Bronchial epithelial cell (primary cell): ENCODE results near the gene JPH2. TPM values are rescaled to one million over a fixed set of nuclear protein-coding genes. Genes with fewer than 3 reads are reported as not detected.

Experiments used
- DNase-seq: peaks from one replicate; pipeline ENCODE4 v3.0.0-alpha.2; 2010; ENCODE audit warnings: low read depth
- FAIRE-seq: peaks from 2 replicates; lab custom pipeline; 2011; peaks lifted over from hg19 to GRCh38; lab: Jason Lieb, UNC
- H3K27me3 ChIP-seq: 2 replicates; pipeline ENCODE4 v1.5.1; 2011; ENCODE audit warnings: low read length; ENCODE audit not compliant: control insufficient read depth, insufficient read depth
- H3K36me3 ChIP-seq: 2 replicates; pipeline ENCODE4 v1.5.1; 2011; ENCODE audit warnings: low read length; ENCODE audit not compliant: control insufficient read depth, insufficient read depth
- H3K4me3 ChIP-seq: 2 replicates; pipeline ENCODE4 v1.5.1; 2011; ENCODE audit warnings: mild to moderate bottlenecking, low read depth, low read length, control low read depth
- total RNA-seq: library from RNA; depleted of rRNA; stranded (reverse); fragments of >200 nt; gene quantifications from 2 replicates; pipeline ENCODE4 v1.2.1, GENCODE V29; 2014
- TF ChIP-seq, protein P1 (sequence below): IDR thresholded peaks from 2 replicates; pipeline ENCODE4 v1.5.1; 2011; ENCODE audit warnings: mild to moderate bottlenecking, moderate library complexity, low read length, control low read depth, inconsistent platforms; ENCODE audit not compliant: insufficient read depth, severe bottlenecking

JPH2 gene
- total RNA-seq, 1 donor from 2014 or later, result under 0.01 TPM

DNA sequence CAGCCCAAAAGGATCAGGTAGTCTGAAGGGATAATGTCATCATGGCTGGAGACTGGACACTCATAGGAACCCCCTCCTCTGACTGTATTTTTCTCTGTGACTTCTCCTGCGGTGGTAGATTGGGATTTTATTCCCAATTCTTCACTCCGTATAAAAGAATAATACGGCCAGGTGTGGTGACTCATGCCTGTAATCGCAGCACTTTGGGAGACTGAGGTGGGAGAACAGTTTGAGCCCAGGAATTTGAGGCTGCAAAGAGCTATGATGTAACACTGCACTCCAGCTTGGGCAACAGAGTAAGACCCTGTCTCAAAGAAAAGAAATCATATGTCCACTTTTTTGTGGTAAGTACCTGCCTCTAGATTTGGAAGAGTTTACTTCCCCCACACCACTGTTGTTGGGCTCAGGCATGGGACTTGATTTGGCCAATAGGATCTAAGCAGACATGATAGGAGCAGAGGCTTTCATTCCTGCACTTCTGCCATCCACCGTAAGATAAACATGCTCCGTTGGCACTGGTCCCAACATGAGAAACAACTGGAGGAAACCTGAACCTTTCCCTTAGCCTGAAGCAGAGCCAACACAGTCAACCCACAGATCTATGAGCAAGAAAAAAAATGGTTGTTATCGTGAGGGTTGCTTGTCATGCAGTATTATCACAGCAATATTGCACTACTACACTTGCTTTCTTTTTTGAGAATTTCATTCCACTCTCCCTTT, 82.0 kb downstream of the JPH2 start:
- peak; percentile 81 for DNase-seq
- Histone ChIP-seq H3K4me3 (no peak overlapping the region), H3K36me3 (no peaks in the 10 kb centered on the region), H3K27me3 (no peaks in the 10 kb centered on the region)
- TF ChIP-seq, protein P1, sequence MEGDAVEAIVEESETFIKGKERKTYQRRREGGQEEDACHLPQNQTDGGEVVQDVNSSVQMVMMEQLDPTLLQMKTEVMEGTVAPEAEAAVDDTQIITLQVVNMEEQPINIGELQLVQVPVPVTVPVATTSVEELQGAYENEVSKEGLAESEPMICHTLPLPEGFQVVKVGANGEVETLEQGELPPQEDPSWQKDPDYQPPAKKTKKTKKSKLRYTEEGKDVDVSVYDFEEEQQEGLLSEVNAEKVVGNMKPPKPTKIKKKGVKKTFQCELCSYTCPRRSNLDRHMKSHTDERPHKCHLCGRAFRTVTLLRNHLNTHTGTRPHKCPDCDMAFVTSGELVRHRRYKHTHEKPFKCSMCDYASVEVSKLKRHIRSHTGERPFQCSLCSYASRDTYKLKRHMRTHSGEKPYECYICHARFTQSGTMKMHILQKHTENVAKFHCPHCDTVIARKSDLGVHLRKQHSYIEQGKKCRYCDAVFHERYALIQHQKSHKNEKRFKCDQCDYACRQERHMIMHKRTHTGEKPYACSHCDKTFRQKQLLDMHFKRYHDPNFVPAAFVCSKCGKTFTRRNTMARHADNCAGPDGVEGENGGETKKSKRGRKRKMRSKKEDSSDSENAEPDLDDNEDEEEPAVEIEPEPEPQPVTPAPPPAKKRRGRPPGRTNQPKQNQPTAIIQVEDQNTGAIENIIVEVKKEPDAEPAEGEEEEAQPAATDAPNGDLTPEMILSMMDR, result no peak
- FAIRE-seq, result peak; percentile 73

DNA sequence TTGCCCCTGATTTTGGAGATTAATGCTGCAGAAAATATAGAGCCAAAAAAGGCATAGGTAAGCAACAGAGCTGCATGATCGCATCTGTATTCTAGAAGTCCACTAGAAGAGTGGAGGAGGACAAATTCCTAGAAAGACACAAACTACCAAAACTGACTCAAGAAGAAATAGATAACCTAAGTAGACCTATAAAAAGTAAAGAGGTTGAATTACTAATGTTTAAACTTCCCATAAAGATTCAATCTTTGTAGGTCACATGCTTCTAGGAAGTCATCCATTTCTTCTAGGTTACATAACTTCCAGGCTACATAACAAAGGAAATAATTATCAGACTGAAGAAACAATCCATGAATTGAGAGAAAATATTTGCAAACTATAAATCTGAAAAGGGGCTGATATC, 84.4 kb downstream of the JPH2 start:
- TF ChIP-seq, protein P1, result no peak
- DNase-seq (no peak), FAIRE-seq (no peak)
- Histone ChIP-seq H3K27me3 (no peaks in the 10 kb centered on the region), H3K4me3 (no peak overlapping the region), H3K36me3 (no peaks in the 10 kb centered on the region)

DNA sequence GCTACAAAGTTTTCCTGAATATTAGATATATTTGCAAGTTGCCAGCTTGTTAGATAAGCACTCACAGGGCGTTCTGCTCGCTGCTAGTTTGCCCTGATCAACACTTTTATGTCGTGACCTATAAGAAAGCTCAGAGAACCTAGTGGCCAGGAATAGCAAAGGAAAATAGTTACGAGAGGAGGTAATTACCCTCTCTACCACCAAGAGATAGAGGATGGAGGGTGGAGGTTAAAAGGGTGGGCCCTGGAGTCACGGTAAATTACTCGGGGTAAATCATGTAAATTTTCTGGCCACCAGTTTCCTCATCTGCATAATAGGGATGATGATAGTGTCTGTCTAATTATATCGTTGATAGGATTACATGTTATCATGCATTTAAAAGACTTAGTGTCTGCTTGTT, 87.2 kb downstream of the JPH2 start:
- FAIRE-seq, result no peak

DNA sequence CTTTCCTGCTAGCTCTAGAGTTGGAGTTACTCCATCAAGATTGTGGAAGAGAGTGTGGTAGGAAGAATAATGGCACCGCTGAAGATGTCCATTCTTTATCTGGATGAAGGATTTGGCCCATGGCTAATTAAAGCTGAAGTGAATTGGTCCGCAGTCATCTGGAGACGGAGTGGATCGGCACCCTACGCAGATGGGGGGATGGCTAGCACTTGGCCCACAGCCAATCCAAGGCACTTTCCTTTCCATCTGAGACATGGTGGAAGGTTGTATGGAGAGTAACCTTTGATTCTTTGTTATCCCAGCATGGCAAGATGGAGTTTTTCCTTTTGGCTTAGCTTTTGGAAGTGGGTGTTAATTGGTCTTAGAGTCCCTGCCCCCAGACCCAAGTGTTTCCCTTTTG, 88.3 kb downstream of the JPH2 start:
- Histone ChIP-seq H3K27me3 (no peaks in the 10 kb centered on the region), H3K4me3 (no peak overlapping the region), H3K36me3 (no peaks in the 10 kb centered on the region)
- FAIRE-seq, result no peak
- no peak for DNase-seq
- TF ChIP-seq, protein P1, result no peak

More for the DNA sequence above, 87.2 kb downstream of the JPH2 start:
- Histone ChIP-seq H3K36me3 (no peaks in the 10 kb centered on the region), H3K27me3 (no peaks in the 10 kb centered on the region), H3K4me3 (no peak overlapping the region)
- TF ChIP-seq, protein P1, result no peak
- DNase-seq, result no peak

DNA sequence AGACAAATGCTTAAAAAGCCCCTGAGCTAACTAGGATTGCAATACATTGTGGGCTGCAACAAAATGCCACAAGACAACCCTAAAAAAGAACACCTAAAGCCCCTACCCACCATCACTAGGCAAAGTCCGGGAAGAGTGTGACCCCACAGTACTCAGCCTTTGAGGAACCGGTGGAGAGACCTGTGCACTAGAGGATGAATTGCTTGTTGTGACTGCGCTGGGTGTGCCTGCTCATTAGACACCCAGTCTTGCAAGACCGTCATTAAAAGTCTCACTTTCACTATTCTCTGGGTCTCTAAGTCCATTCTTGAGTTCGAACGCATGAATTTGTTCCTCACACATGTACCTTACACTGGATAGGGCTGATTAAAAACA, 88.7 kb downstream of the JPH2 start:
- H3K27me3 ChIP-seq, result no peaks in the 10 kb centered on the region
- TF ChIP-seq, protein P1, result no peak
- no peaks in the 10 kb centered on the region for H3K36me3 ChIP-seq
- H3K4me3 ChIP-seq, result no peak overlapping the region
- FAIRE-seq (no peak), DNase-seq (no peak)
